ENCODE measurements around the gene MYDGF. TPM values are rescaled to one million over a fixed set of nuclear protein-coding genes. Genes with fewer than 3 reads are reported as not detected.

Gene MYDGF
- polyA plus RNA-seq, 3 donors = 64.0 to 72.1 (median 71.4) TPM

DNA sequence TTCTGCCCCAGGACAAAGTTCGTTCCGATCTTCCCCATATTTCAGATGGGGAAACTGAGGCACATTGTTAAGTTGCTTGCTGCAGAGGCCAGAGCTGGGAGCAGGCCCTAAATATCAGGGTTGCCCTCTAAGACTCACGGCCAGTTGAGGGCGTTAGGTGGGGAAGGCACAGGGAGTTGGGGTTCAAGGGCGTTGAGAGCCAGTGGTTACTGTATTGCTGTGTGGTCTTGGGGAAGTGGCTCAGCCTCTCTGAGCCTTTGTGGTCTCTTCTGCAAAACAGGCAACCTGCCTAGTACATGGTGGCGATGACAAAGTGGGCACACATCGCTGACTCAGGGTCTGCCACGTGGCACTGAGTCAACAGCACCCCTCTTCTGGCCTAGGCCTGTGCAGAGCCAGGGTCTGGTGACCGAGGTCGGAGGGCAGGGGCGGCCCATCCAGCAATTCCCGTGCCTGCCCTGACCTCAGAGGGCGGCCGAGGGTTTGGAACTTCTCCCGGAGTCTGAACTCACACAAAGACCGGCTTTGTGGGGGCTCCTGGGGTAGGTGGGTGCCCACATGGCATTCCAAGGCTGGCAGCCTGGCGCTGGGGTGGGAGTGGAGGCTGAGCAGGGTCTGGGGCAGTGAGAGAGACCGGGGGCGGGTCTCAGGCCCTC is 20.6 kb downstream of the MYDGF start:
- DNase-seq (ENCODE audit: low read depth in 3 of 3, low spot score in 2 of 3) = no peak

GRCh38 chr19:4647676-4648644 is 22.2 kb downstream of the MYDGF start:
- no peak for DNase-seq (ENCODE audit: low read depth in 3 of 3, low spot score in 2 of 3)

DNA sequence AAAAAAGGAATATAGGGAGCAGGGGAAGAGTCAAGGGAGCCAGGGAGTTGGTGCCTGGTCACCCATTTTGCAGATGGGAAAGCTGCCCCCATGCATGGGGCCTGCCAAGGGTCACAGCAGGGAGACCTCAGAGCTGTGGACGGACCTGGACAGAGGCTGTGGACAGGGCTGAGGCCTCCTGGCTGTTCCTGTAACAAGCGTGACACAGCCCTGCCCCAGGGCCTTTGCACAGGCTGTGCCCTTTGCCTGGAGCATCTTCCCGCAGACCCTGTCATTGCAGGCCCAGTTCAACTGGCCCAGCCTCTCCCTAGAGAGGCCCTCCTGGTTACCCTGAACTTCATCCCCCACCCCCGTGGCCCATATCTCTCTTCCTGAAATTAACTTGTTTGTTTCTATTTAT is 24.4 kb downstream of the MYDGF start:
- no peak for DNase-seq (ENCODE audit: low read depth in 3 of 3, low spot score in 2 of 3)

DNA sequence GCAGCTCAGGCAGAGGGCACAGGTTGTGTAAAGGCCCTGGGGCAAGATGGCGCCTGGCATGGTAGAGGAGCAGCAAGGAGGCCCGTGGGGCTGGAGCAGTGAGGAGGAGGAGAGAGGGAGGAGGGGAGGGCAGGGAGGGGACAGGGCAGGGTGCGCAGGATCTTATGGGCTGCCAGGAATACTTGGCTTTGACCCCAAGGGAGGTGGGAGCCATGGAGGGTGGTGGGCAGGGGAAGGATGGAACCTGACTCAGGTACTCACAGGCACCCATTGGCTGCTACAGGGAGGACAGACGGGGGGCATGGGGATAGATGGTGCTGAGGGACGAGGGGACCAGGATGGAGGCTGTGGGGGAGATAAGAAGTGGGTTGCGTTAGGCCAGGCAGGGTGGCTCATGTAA is 27.5 kb downstream of the MYDGF start:
- DNase-seq (ENCODE audit: low read depth in 3 of 3, low spot score in 2 of 3) = no peak

DNA sequence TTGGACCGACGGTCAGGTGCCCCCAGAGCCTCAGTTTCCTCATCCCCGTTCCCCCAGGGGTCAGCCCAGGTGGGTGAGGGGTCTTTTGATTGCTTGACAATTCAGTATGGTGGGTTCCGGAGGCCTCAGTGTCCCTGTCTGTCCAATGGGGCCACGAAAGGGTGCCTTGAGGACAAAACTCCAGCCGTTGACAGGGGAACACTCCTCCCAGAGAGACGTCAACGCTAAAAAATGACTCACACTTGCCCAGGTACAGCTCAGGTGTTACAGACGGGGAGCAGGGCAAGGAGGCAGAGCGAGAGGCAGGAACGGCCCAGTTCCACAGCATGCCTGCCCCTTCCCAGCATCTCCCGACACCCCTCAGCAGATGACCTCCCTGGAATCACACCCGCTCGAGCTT is 29.0 kb downstream of the MYDGF start:
- no peak for DNase-seq (ENCODE audit: low read depth in 3 of 3, low spot score in 2 of 3)

DNA sequence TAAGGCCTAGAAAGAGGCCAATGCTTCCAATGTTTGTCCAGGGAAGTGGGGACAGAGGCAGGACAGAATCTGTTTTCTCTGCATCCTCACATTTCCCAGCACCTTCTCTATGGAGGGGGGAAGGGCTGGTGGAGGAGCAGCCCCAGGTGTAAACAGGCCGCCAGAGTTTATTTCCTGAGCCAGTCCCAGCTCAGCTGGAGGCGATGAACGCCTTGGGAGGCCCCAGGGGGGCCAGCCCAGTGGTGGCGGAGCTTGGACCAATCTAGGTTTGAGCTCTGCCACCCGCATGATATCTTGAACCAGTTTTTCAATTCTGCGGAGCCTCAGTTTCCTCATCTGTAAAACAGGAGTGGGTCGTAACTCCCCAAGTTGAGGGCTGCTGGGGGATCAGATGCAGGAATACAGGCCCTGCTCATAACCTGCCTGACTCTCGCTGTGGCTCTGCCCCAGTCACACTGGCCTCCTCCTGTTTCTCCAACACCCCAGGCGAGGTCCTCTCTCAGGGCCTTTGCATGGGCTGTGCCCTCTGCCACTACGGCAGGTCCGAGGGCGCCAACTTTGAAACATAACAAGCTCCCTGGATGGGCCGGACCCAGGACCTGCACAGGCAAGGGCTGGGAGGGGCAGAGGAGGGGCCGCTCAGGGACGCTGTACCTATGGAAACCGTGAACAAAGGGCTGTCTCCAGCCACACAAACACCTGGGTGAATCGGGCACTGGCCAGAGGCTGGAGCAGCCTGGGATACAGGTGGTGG is 29.7 kb downstream of the MYDGF start:
- no peak for DNase-seq (ENCODE audit: low read depth in 3 of 3, low spot score in 2 of 3)

- no peak for DNase-seq (ENCODE audit: low read depth in 3 of 3, low spot score in 2 of 3)
Measured at GRCh38 chr19:4639531-4640246, 30.5 kb downstream of the MYDGF start.

DNA sequence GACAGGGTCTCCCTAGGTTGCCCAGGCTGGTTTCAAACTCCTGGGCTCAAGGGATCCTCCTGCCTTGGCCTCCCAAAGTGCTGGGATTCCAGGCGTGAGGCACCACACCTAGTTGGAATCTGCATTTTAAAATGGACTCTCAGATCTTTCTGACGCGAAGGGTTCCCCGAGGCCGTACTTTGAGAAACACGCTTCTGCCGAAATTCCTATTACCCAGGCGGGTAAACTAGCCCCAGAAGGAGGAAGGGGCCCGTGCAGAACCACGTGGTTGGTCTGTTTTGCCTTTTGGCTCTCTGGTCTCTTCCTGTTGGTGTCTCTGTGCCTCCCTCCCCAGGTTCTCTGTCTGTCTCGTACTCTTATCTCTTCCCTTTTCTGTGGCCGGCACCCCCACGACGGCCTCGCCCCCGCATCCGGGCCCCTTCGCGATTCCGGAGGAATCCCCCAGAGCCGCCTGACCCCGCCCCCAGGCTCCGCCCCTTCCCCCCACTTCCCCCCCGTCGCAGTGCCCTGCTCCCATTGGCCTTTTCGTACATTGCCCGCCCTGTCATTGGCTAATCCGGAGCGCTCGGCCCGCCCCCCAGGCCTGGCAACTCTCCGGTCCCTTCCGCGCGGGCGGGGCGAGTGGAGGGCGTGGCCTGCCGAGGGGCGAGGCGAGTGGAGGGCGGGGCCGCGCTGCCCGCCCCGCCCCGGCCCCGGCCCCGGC is 31.2 kb downstream of the MYDGF start, which contains the start of gene TNFAIP8L1:
TNFAIP8L1 (plus strand) TSS at position 689 of the 703 bp plus-strand sequence. CDS start 12,354 bp downstream, outside the sequence.
- peak; percentile 63 to 91 (median 84) for DNase-seq (ENCODE audit: low read depth in 3 of 3, low spot score in 2 of 3)

- DNase-seq (ENCODE audit: low read depth in 3 of 3, low spot score in 2 of 3) = no peak
Measured at GRCh38 chr19:4638317-4638716, 31.8 kb downstream of the MYDGF start.

DNA sequence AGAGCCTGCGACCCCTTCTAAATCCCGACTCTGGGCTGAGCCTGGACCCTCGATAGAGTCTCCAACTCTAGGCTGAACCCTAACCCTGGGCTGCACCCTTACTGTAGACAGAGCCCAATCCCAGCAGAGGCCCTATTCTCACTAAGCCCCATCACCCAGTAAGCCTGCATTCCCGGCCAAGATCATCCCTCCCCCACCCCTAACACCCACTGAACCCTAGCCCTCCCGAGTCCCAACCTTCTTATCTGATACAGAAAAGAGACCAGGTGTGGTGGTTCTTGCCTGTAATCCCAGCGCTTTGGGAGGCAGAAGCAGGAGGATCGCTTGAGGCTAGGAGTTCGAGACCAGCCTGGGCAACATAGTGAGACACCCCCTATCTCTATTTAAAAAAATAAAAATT is 33.4 kb downstream of the MYDGF start:
- no peak for DNase-seq (ENCODE audit: low read depth in 3 of 3, low spot score in 2 of 3)

GRCh38 chr19:4636151-4636717 is 33.9 kb downstream of the MYDGF start:
- no peak for DNase-seq (ENCODE audit: low read depth in 3 of 3, low spot score in 2 of 3)

GRCh38 chr19:4635754-4636116 is 34.4 kb downstream of the MYDGF start:
- DNase-seq (ENCODE audit: low read depth in 3 of 3, low spot score in 2 of 3) = no peak

- no peak for DNase-seq (ENCODE audit: low read depth in 3 of 3, low spot score in 2 of 3)
Measured at GRCh38 chr19:4633140-4633967, 36.8 kb downstream of the MYDGF start.

GRCh38 chr19:4624733-4625362 is 45.3 kb downstream of the MYDGF start:
- DNase-seq (ENCODE audit: low read depth in 3 of 3, low spot score in 2 of 3) = no peak

DNA sequence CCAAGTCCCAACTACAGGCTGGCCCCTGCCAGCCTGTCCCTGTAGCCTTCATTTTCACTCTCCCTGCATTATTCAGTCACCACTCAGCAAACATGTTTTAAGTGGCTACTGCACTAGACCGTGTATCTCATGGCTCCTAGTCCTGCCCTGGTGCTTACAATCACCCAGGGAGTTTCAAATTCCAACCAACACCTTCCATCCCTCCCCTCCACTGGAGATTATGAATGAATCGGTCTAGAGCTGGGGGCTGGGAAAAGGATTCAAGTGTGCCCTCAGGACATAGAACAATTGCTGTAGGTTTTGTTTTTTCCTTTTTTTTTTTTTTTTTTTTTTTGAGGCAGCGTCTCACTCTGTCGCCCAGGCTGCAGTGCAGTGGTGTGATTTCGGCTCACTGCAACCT is 45.8 kb downstream of the MYDGF start:
- no peak for DNase-seq (ENCODE audit: low read depth in 3 of 3, low spot score in 2 of 3)

DNA sequence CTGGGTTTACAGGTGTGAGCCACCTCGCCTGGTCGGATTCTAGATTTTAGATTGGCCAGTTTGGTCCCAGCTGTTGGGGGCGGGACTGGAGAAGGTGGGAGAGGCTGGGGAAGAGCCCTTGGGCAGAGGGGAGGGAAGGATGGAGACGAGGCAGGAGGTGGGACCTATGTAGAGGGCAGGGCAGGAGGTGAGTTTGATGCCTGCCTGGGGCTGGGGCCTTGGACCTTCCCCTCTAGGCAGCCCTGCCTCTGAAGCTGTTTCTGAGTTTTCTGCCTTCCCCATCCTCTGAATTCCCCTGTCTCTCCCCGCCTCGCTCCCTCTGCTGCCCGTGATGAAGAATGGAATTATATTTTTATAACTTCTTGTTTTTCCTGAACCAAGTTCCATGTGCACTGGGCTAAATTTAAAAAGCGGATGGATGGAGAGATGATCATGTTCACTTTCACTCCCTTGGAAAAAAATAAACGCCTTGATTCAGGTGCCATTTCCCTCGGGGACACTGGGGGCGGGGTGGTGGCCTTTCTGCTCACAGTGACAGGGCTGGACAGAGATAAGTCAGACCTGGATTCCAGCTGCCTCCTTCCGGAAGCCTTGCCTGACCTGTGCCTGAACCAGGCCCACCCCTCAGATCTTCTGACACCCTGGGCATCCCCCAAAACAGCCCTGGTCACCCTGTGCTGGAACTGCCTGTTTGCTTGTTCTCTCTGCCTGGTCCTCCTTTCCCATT is 47.3 kb downstream of the MYDGF start:
- DNase-seq (ENCODE audit: low read depth in 3 of 3, low spot score in 2 of 3) = no peak

GRCh38 chr19:4620675-4621074 is 49.5 kb downstream of the MYDGF start:
- DNase-seq (ENCODE audit: low read depth in 3 of 3, low spot score in 2 of 3) = no peak

Measured in right renal cortex interstitium (tissue), 3 donors.